HL-60 (cell line): Measurements from ENCODE around the gene CFAP46.

Source experiments
- DNase-seq, 2 experiments: peaks; one replicate each; pipeline ENCODE4 v3.0.0-alpha.2; 2010 to 2020; ENCODE audit warnings: low read depth in 1 of 2, low spot score in 1 of 2
- H3K27ac ChIP-seq: fragments of 250-450 bp; sonication (Bioruptor Pico); replicated peaks from 2 replicates; pipeline ENCODE4 v1.5.1; 2020; ENCODE audit warnings: mild to moderate bottlenecking, moderate library complexity
- H3K27me3 ChIP-seq: fragments of 250-450 bp; sonication (Bioruptor Pico); 2 replicates; pipeline ENCODE4 v1.5.1; 2021; ENCODE audit warnings: mild to moderate bottlenecking, moderate library complexity; ENCODE audit not compliant: insufficient read depth, poor library complexity, severe bottlenecking
- H3K4me3 ChIP-seq: replicated peaks from 2 replicates; pipeline ENCODE4 v1.5.1; 2011; ENCODE audit warnings: mild to moderate bottlenecking, control low read depth, low read length; ENCODE audit not compliant: insufficient read depth
- GABPA ChIP-seq: IDR thresholded peaks from 2 replicates; pipeline ENCODE4 v1.6.1; 2012; ENCODE audit warnings: low read depth
- POLR2AphosphoS5 ChIP-seq: IDR thresholded peaks from 2 replicates; pipeline ENCODE4 v1.6.1; 2012; ENCODE audit warnings: low read depth
- REST ChIP-seq: IDR thresholded peaks from 2 replicates; pipeline ENCODE4 v1.6.1; 2012; ENCODE audit warnings: low read depth; ENCODE audit not compliant: insufficient replicate concordance
- SPI1 ChIP-seq: IDR thresholded peaks from 2 replicates; pipeline ENCODE4 v1.6.1; 2012; ENCODE audit warnings: low read depth, mild to moderate bottlenecking, borderline replicate concordance
- TF ChIP-seq, protein P1 (sequence below): IDR thresholded peaks from one replicate; pipeline ENCODE4 v1.5.1; 2011; ENCODE audit warnings: low read length, control low read depth, inconsistent platforms; ENCODE audit not compliant: insufficient read depth

The CFAP46 gene

GRCh38 chr10:132762267-132762666 lies 180.1 kb downstream of the CFAP46 start:
- H3K4me3 ChIP-seq: no peak overlapping the region
- no peak for TF ChIP-seq SPI1
- no peak for TF ChIP-seq POLR2AphosphoS5
- H3K27ac ChIP-seq: no peak overlapping the region
- no peaks in the 10 kb centered on the region for H3K27me3 ChIP-seq
- DNase-seq: no peak

- Histone ChIP-seq H3K27me3 (no peaks in the 10 kb centered on the region), H3K27ac (no peak overlapping the region), H3K4me3 (no peak overlapping the region)
- TF ChIP-seq POLR2AphosphoS5 (no peak), GABPA (no peak), REST (no peak), SPI1 (no peak)
- TF ChIP-seq, protein P1, sequence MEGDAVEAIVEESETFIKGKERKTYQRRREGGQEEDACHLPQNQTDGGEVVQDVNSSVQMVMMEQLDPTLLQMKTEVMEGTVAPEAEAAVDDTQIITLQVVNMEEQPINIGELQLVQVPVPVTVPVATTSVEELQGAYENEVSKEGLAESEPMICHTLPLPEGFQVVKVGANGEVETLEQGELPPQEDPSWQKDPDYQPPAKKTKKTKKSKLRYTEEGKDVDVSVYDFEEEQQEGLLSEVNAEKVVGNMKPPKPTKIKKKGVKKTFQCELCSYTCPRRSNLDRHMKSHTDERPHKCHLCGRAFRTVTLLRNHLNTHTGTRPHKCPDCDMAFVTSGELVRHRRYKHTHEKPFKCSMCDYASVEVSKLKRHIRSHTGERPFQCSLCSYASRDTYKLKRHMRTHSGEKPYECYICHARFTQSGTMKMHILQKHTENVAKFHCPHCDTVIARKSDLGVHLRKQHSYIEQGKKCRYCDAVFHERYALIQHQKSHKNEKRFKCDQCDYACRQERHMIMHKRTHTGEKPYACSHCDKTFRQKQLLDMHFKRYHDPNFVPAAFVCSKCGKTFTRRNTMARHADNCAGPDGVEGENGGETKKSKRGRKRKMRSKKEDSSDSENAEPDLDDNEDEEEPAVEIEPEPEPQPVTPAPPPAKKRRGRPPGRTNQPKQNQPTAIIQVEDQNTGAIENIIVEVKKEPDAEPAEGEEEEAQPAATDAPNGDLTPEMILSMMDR: no peak
- no peak for DNase-seq
Observed at GRCh38 chr10:132761395-132762060, 180.8 kb downstream of the CFAP46 start.

GRCh38 chr10:132758865-132759264 lies 183.5 kb downstream of the CFAP46 start:
- TF ChIP-seq GABPA (no peak), POLR2AphosphoS5 (no peak)
- TF ChIP-seq, protein P1: no peak
- DNase-seq: no peak
- H3K4me3 ChIP-seq: no peak overlapping the region
- H3K27me3 ChIP-seq: no peaks in the 10 kb centered on the region
- H3K27ac ChIP-seq: no peak overlapping the region
